H9 (cell line): ENCODE measurements around the gene TCIRG1. TPM values are rescaled to one million over a fixed set of nuclear protein-coding genes. Genes with fewer than 3 reads are reported as not detected.
"Not testable (repeated sequence)": the region's sequence is repeated elsewhere in the genome, so short reads cannot be mapped to it uniquely, and the experiment has no call there.

Experiments
- DNase-seq: peaks from one replicate; pipeline ENCODE4 v3.0.0-alpha.2; 2017
- H2AFZ ChIP-seq: one replicate; pipeline ENCODE4 v1.6.1; 2013; ENCODE audit warnings: mild to moderate bottlenecking, low read length, control low read depth, moderate library complexity
- H2AK5ac ChIP-seq: 2 replicates; pipeline ENCODE4 v1.6.1; 2013; ENCODE audit warnings: low read length, control low read depth, mixed read lengths; ENCODE audit not compliant: insufficient read length
- H2BK120ac ChIP-seq: one replicate; pipeline ENCODE4 v1.6.1; 2013; ENCODE audit warnings: low read depth, mild to moderate bottlenecking, low read length, control low read depth, inconsistent platforms; ENCODE audit not compliant: poor library complexity, severe bottlenecking
- H2BK12ac ChIP-seq: 2 replicates; pipeline ENCODE4 v1.6.1; 2013; ENCODE audit warnings: low read length, control low read depth, mixed read lengths, low read depth; ENCODE audit not compliant: insufficient read length
- H2BK15ac ChIP-seq: 2 replicates; pipeline ENCODE4 v1.6.1; 2013; ENCODE audit warnings: low read depth, low read length, control low read depth
- H2BK20ac ChIP-seq: one replicate; pipeline ENCODE4 v1.6.1; 2013; ENCODE audit warnings: low read depth, mild to moderate bottlenecking, low read length, control low read depth, inconsistent platforms; ENCODE audit not compliant: poor library complexity, severe bottlenecking
- H2BK5ac ChIP-seq: 2 replicates; pipeline ENCODE4 v1.6.1; 2013; ENCODE audit warnings: low read length, control low read depth, mixed read lengths; ENCODE audit not compliant: insufficient read length
- H3K14ac ChIP-seq: 2 replicates; pipeline ENCODE4 v1.6.1; 2013; ENCODE audit warnings: low read length, control low read depth; ENCODE audit not compliant: insufficient read depth
- H3K18ac ChIP-seq: 2 replicates; pipeline ENCODE4 v1.6.1; 2013; ENCODE audit warnings: low read depth, mild to moderate bottlenecking, mixed read lengths, low read length, control low read depth; ENCODE audit not compliant: insufficient read length
- H3K23ac ChIP-seq: 2 replicates; pipeline ENCODE4 v1.6.1; 2013; ENCODE audit warnings: low read length, control low read depth, mixed read lengths, low read depth; ENCODE audit not compliant: insufficient read length
- H3K23me2 ChIP-seq: 2 replicates; pipeline ENCODE4 v1.6.1; 2013; ENCODE audit warnings: low read depth, mild to moderate bottlenecking, mixed read lengths, low read length, control low read depth; ENCODE audit not compliant: insufficient read length, poor library complexity, severe bottlenecking
- H3K27ac ChIP-seq: 2 replicates; pipeline ENCODE4 v1.5.1; 2013; ENCODE audit warnings: low read length, control low read depth, mixed read lengths, low read depth; ENCODE audit not compliant: insufficient read length
- H3K27me3 ChIP-seq: 2 replicates; pipeline ENCODE4 v1.6.1; 2013; ENCODE audit warnings: low read length, control low read depth, inconsistent platforms; ENCODE audit not compliant: insufficient read depth
- H3K4ac ChIP-seq: 2 replicates; pipeline ENCODE4 v1.6.1; 2013; ENCODE audit warnings: low read depth, mild to moderate bottlenecking, control low read depth, inconsistent platforms, low read length, moderate library complexity
- H3K4me1 ChIP-seq: 2 replicates; pipeline ENCODE4 v1.6.1; 2013; ENCODE audit warnings: low read length, control low read depth, inconsistent platforms; ENCODE audit not compliant: insufficient read depth
- H3K4me2 ChIP-seq: 2 replicates; pipeline ENCODE4 v1.6.1; 2013; ENCODE audit warnings: low read length, control low read depth, mixed read lengths; ENCODE audit not compliant: insufficient read length, insufficient read depth
- H3K56ac ChIP-seq: 2 replicates; pipeline ENCODE4 v1.6.1; 2013; ENCODE audit warnings: low read depth, mild to moderate bottlenecking, mixed read lengths, low read length, control low read depth; ENCODE audit not compliant: insufficient read length
- H3K79me1 ChIP-seq: 2 replicates; pipeline ENCODE4 v1.6.1; 2013; ENCODE audit warnings: low read depth, mild to moderate bottlenecking, moderate library complexity, low read length, control low read depth, inconsistent platforms; ENCODE audit not compliant: insufficient read depth, poor library complexity, severe bottlenecking
- H3K79me2 ChIP-seq: 2 replicates; pipeline ENCODE4 v1.6.1; 2013; ENCODE audit warnings: low read length, control low read depth, inconsistent platforms; ENCODE audit not compliant: insufficient read depth
- H3K9ac ChIP-seq: 2 replicates; pipeline ENCODE4 v1.6.1; 2013; ENCODE audit warnings: low read length, control low read depth, mixed read lengths; ENCODE audit not compliant: insufficient read length; ENCODE audit errors: extremely low read depth
- H3K9me3 ChIP-seq: one replicate; pipeline ENCODE4 v1.6.1; 2013; ENCODE audit warnings: low read depth, low read length, inconsistent platforms; ENCODE audit not compliant: control insufficient read depth
- H3T11ph ChIP-seq: one replicate; pipeline ENCODE4 v1.6.1; 2013; ENCODE audit warnings: mild to moderate bottlenecking, low read length, control low read depth, inconsistent platforms
- H4K20me1 ChIP-seq: one replicate; pipeline ENCODE4 v1.6.1; 2013; ENCODE audit not compliant: control insufficient read depth, insufficient read length, insufficient read depth
- H4K5ac ChIP-seq: 2 replicates; pipeline ENCODE4 v1.6.1; 2013; ENCODE audit warnings: low read depth, mild to moderate bottlenecking, mixed read lengths, low read length, control low read depth; ENCODE audit not compliant: insufficient read length
- H4K8ac ChIP-seq: replicated peaks from 2 replicates; pipeline ENCODE4 v1.6.1; 2013; ENCODE audit warnings: low read length, control low read depth, mixed read lengths, low read depth; ENCODE audit not compliant: insufficient read length
- H4K91ac ChIP-seq: 2 replicates; pipeline ENCODE4 v1.6.1; 2013; ENCODE audit warnings: low read depth, mild to moderate bottlenecking, moderate library complexity, mixed read lengths, low read length, control low read depth; ENCODE audit not compliant: insufficient read length
- H3K27ac Mint-ChIP-seq, 3 experiments: 2 replicates in 2 of 3; 3 replicates in 1 of 3; pipeline ENCODE4 v1.8.0; 2020 to 2021; ENCODE audit warnings: mixed read lengths in 3 of 3, mild to moderate bottlenecking in 1 of 3, moderate library complexity in 1 of 3
- H3K27me3 Mint-ChIP-seq: 2 replicates; pipeline ENCODE4 v1.8.0; 2021; ENCODE audit warnings: low read depth, mild to moderate bottlenecking, moderate library complexity, mixed read lengths
- H3K36me3 Mint-ChIP-seq, 3 experiments: 2 replicates in 2 of 3; 3 replicates in 1 of 3; pipeline ENCODE4 v1.8.0; 2020 to 2021; ENCODE audit warnings: low read depth in 3 of 3, mixed read lengths in 3 of 3; ENCODE audit not compliant: insufficient read depth in 1 of 3
- H3K4me1 Mint-ChIP-seq, 2 experiments: 2 replicates each; pipeline ENCODE4 v1.8.0; 2020; ENCODE audit warnings: mixed read lengths in 2 of 2
- H3K4me3 Mint-ChIP-seq, 2 experiments: 2 replicates in 1 of 2; 3 replicates in 1 of 2; pipeline ENCODE4 v1.8.0; 2020 to 2021; ENCODE audit warnings: mild to moderate bottlenecking in 2 of 2, mixed read lengths in 2 of 2, moderate library complexity in 1 of 2
- H3K9me3 Mint-ChIP-seq, 2 experiments: 2 replicates in 1 of 2; 3 replicates in 1 of 2; pipeline ENCODE4 v1.8.0; 2020; ENCODE audit warnings: mild to moderate bottlenecking in 2 of 2, mixed read lengths in 2 of 2, moderate library complexity in 1 of 2
- WGBS: extraction: QIAGEN DNeasy Blood & Tissue Kit; methylation state at CpG from one replicate; pipeline ENCODE4 v1.1.7; 2013; ENCODE audit warnings: missing lambda C conversion rate, low lambda C conversion rate, mixed read lengths; ENCODE audit not compliant: insufficient read length; ENCODE audit errors: extremely low coverage; 5-methylcytosine and 5-hydroxymethylcytosine counted together
- total RNA-seq: library from RNA; stranded (reverse); gene quantifications from 2 replicates; pipeline ENCODE4 v1.2.1, GENCODE V29; 2021
- TF ChIP-seq, protein P1 (sequence below): fragments of 200-600 bp; sonication (generic); conservative IDR thresholded peaks from 3 replicates; pipeline ENCODE4 v1.8.0; 2021; ENCODE audit warnings: antibody characterized with exemption, mild to moderate bottlenecking

Gene TCIRG1
- total RNA-seq, 1 experiment from 2014 or later, result 24.4 TPM

DNA sequence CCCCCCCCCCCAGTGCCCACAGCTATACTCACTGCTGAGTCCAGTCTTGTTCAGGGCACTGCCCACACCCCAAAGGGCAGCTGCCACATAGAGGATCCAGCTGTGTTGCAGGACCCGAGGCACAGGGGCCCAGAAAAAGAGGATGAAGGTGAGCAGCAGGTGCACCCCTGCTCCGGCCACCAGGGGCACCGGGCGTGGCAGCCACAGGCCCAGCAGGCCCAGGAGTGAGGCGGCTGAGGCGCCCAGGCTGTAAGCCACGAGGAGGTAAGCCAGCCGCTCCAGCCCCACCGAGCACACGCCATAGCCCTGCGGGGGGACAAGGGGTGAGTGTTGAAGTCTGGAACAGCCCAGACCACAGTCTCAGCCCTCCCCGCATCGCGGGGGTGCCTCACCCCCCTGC, 43.2 kb upstream of the TCIRG1 start:
- Mint-ChIP-seq H3K4me1 (peaks cover 17% of the 10 kb centered on the region in 2 experiments), H3K27me3 (peaks cover 12% of the 10 kb centered on the region)
- H3K9me3 ChIP-seq, H3K9me3 Mint-ChIP-seq, H2BK20ac ChIP-seq, H3K14ac ChIP-seq, H3K4me3 Mint-ChIP-seq, H3K27me3 ChIP-seq, H3K4me2 ChIP-seq, H3K27ac Mint-ChIP-seq, H3K56ac ChIP-seq, H3K23ac ChIP-seq, H3K36me3 Mint-ChIP-seq, H4K91ac ChIP-seq, H2BK5ac ChIP-seq, H4K20me1 ChIP-seq, H2BK120ac ChIP-seq, H2AK5ac ChIP-seq, H2BK15ac ChIP-seq, H3T11ph ChIP-seq, H3K79me1 ChIP-seq, H3K4ac ChIP-seq, H2BK12ac ChIP-seq, H3K4me1 ChIP-seq, H3K27ac ChIP-seq, H2AFZ ChIP-seq, H3K9ac ChIP-seq, H3K23me2 ChIP-seq, H3K79me2 ChIP-seq, H3K18ac ChIP-seq, H4K8ac ChIP-seq, H4K5ac ChIP-seq: not testable (repeated sequence)
- TF ChIP-seq, protein P1, sequence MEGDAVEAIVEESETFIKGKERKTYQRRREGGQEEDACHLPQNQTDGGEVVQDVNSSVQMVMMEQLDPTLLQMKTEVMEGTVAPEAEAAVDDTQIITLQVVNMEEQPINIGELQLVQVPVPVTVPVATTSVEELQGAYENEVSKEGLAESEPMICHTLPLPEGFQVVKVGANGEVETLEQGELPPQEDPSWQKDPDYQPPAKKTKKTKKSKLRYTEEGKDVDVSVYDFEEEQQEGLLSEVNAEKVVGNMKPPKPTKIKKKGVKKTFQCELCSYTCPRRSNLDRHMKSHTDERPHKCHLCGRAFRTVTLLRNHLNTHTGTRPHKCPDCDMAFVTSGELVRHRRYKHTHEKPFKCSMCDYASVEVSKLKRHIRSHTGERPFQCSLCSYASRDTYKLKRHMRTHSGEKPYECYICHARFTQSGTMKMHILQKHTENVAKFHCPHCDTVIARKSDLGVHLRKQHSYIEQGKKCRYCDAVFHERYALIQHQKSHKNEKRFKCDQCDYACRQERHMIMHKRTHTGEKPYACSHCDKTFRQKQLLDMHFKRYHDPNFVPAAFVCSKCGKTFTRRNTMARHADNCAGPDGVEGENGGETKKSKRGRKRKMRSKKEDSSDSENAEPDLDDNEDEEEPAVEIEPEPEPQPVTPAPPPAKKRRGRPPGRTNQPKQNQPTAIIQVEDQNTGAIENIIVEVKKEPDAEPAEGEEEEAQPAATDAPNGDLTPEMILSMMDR, result peak; percentile 37; the same call in 2 of the 3 replicates
- no CpG with 5 or more reads among the region's 14 CpGs for WGBS
- peak; percentile 29 for DNase-seq
